Neural progenitor cell (in vitro differentiated cells): ENCODE results near the gene RAB31. TPM values are rescaled to one million over a fixed set of nuclear protein-coding genes. Genes with fewer than 3 reads are reported as not detected.

Source experiments
- DNase-seq: peaks from one replicate; pipeline ENCODE4 v3.0.0-alpha.2; 2016; ENCODE audit warnings: low spot score
- H2AFZ ChIP-seq: fragments of 200-600 bp; sonication (generic); replicated peaks from 2 replicates; pipeline ENCODE4 v1.6.1; 2016; ENCODE audit warnings: antibody characterized with exemption
- H3F3A ChIP-seq: fragments of 200-600 bp; sonication (generic); 2 replicates; pipeline ENCODE4 v1.6.1; 2016; ENCODE audit warnings: antibody characterized with exemption, low read depth
- H3K27ac ChIP-seq: fragments of 200-600 bp; sonication (generic); 2 replicates; pipeline ENCODE4 v1.5.1; 2016; ENCODE audit warnings: mild to moderate bottlenecking
- H3K27me3 ChIP-seq: fragments of 200-600 bp; sonication (generic); 2 replicates; pipeline ENCODE4 v1.6.1; 2016; ENCODE audit warnings: mild to moderate bottlenecking, moderate library complexity
- H3K36me3 ChIP-seq: fragments of 200-600 bp; sonication (generic); 2 replicates; pipeline ENCODE4 v1.5.1; 2016
- H3K4me1 ChIP-seq: fragments of 200-600 bp; sonication (generic); 2 replicates; pipeline ENCODE4 v1.6.1; 2016; ENCODE audit warnings: mixed run types
- H3K4me2 ChIP-seq: fragments of 200-600 bp; sonication (generic); 2 replicates; pipeline ENCODE4 v1.6.1; 2016
- H3K4me3 ChIP-seq: fragments of 200-600 bp; sonication (generic); 2 replicates; pipeline ENCODE4 v1.5.1; 2016
- H3K79me2 ChIP-seq: fragments of 200-600 bp; sonication (generic); 2 replicates; pipeline ENCODE4 v1.6.1; 2016; ENCODE audit warnings: low read depth
- H3K9ac ChIP-seq: fragments of 200-600 bp; sonication (generic); 2 replicates; pipeline ENCODE4 v1.6.1; 2016
- H3K9me3 ChIP-seq: fragments of 200-600 bp; sonication (generic); 2 replicates; pipeline ENCODE4 v1.5.1; 2016; ENCODE audit warnings: low read depth
- H4K20me1 ChIP-seq: fragments of 200-600 bp; sonication (generic); 2 replicates; pipeline ENCODE4 v1.6.1; 2016; ENCODE audit warnings: low read depth
- H3K27ac Mint-ChIP-seq: 3 replicates; pipeline ENCODE4 v1.8.0; 2021; ENCODE audit warnings: mixed read lengths
- H3K27me3 Mint-ChIP-seq: 2 replicates; pipeline ENCODE4 v1.8.0; 2022; ENCODE audit warnings: low read depth, mild to moderate bottlenecking, inconsistent platforms, moderate library complexity, mixed read lengths; ENCODE audit not compliant: insufficient read depth
- H3K36me3 Mint-ChIP-seq: 3 replicates; pipeline ENCODE4 v1.8.0; 2021; ENCODE audit warnings: mixed read lengths
- H3K4me1 Mint-ChIP-seq: 3 replicates; pipeline ENCODE4 v1.8.0; 2021; ENCODE audit warnings: mixed read lengths
- H3K4me3 Mint-ChIP-seq: 3 replicates; pipeline ENCODE4 v1.8.0; 2021; ENCODE audit warnings: mild to moderate bottlenecking, moderate library complexity, mixed read lengths
- H3K9me3 Mint-ChIP-seq: 3 replicates; pipeline ENCODE4 v1.8.0; 2020; ENCODE audit warnings: mixed read lengths
- EZH2 ChIP-seq: fragments of 200-600 bp; sonication (generic); IDR thresholded peaks from 2 replicates; pipeline ENCODE4 v1.6.1; 2017; ENCODE audit warnings: antibody characterized with exemption, mild to moderate bottlenecking, moderate library complexity
- EZH2phosphoT487 ChIP-seq: fragments of 200-600 bp; sonication (generic); IDR thresholded peaks from 2 replicates; pipeline ENCODE4 v1.6.1; 2017; ENCODE audit warnings: antibody characterized with exemption
- total RNA-seq: library from RNA; depleted of rRNA; stranded (reverse); fragments of >200 nt; gene quantifications from 2 replicates; pipeline ENCODE4 v1.2.3, GENCODE V29; 2015; ENCODE audit warnings: low replicate concordance
- TF ChIP-seq, protein P1 (sequence below): fragments of 200-600 bp; sonication (generic); IDR thresholded peaks from 2 replicates; pipeline ENCODE4 v1.5.1; 2017; ENCODE audit warnings: antibody characterized with exemption, mild to moderate bottlenecking

Gene RAB31
- total RNA-seq, 1 donor from 2014 or later, result 5.0 TPM

DNA sequence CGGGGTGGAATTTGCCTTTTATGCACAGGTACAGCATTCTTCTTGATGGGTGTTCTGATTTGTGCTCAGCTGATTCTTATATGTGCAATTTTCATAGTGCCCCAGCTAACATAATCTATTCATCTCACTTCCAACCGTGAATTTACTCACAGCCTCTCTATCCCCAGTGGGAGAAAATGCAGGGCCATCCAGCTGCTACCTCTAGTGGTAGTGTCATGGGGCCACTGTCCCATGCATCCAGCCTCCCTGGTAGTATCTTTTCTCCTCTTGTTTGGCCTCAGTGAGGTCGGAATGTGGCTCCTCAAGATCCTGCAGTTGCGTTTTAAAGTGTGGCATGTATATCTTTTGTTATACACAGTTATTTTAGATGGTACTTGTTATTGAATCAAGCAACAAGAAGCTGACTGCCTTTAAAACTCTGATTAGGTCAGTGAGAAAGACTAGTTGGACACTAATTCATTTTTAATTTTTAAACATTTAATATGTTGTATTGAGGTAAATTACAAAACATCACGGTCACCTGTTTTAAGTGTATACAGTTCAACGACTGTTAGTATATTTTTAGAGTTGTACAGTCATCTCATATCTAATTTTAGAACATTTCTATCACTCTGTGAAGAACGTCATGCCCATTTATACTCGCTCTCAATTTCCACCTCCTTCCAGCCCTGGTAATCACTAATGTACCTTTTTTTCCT, 109.8 kb downstream of the RAB31 start:
- Histone ChIP-seq H4K20me1 (no peaks in the 10 kb centered on the region), H3K4me2 (no peak overlapping the region), H3F3A (no peaks in the 10 kb centered on the region), H3K27me3 (no peaks in the 10 kb centered on the region), H3K79me2 (no peaks in the 10 kb centered on the region), H2AFZ (no peak overlapping the region), H3K36me3 (no peaks in the 10 kb centered on the region), H3K27ac (no peak overlapping the region), H3K4me3 (no peak overlapping the region), H3K4me1 (no peaks in the 10 kb centered on the region), H3K9ac (no peak overlapping the region), H3K9me3 (peaks cover 8% of the 10 kb centered on the region)
- TF ChIP-seq EZH2phosphoT487 (no peak), EZH2 (no peak)
- TF ChIP-seq, protein P1, sequence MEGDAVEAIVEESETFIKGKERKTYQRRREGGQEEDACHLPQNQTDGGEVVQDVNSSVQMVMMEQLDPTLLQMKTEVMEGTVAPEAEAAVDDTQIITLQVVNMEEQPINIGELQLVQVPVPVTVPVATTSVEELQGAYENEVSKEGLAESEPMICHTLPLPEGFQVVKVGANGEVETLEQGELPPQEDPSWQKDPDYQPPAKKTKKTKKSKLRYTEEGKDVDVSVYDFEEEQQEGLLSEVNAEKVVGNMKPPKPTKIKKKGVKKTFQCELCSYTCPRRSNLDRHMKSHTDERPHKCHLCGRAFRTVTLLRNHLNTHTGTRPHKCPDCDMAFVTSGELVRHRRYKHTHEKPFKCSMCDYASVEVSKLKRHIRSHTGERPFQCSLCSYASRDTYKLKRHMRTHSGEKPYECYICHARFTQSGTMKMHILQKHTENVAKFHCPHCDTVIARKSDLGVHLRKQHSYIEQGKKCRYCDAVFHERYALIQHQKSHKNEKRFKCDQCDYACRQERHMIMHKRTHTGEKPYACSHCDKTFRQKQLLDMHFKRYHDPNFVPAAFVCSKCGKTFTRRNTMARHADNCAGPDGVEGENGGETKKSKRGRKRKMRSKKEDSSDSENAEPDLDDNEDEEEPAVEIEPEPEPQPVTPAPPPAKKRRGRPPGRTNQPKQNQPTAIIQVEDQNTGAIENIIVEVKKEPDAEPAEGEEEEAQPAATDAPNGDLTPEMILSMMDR, result no peak
- DNase-seq, result no peak
- Mint-ChIP-seq H3K36me3 (peaks cover 10% of the 10 kb centered on the region), H3K27me3 (no peaks in the 10 kb centered on the region), H3K27ac (no peak overlapping the region), H3K4me1 (no peaks in the 10 kb centered on the region), H3K4me3 (no peak overlapping the region), H3K9me3 (peaks cover 12% of the 10 kb centered on the region)

DNA sequence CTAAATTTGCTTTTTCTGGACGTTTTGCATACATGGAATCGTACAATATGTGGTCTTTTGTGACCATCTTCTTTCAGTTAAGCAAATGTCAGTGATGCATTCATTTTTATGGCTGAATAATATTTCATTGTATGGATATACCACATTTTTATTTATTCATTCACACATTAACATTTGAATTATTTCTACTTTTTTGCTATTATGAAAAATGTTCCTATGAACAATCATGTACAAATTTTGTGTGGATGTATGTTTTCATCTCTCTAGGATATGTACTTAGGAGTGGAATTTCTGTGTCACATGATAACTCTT, 110.3 kb downstream of the RAB31 start:
- H3F3A ChIP-seq, result no peaks in the 10 kb centered on the region

DNA sequence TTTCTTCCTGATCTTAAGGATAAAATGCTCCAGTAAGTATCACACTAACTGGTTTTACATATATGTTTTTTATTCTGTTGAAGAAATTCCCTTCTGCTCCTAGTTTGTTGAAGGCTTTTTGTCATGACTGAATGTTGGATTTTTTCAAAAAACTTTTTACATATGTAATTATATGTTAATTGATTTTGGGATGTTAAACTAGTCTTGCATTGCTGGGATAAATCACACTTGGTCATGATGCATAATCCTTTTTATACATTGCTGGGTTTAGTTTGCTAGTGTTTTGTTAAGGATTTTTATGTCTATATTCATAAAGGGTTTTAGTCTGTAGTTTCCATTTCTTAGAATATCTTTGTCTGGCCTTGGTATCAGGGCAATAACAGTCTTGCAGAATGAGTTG, 112.0 kb downstream of the RAB31 start:
- Mint-ChIP-seq H3K9me3 (peaks cover 12% of the 10 kb centered on the region), H3K36me3 (peaks cover 10% of the 10 kb centered on the region), H3K4me1 (no peaks in the 10 kb centered on the region), H3K27me3 (no peaks in the 10 kb centered on the region), H3K4me3 (no peak overlapping the region), H3K27ac (no peak overlapping the region)
- peaks cover 8% of the 10 kb centered on the region for H3K9me3 ChIP-seq
- H3K27me3 ChIP-seq, result no peaks in the 10 kb centered on the region
- no peak overlapping the region for H3K4me2 ChIP-seq
- H2AFZ ChIP-seq, result no peak overlapping the region
- TF ChIP-seq, protein P1, result no peak
- TF ChIP-seq EZH2phosphoT487 (no peak), EZH2 (no peak)
- no peaks in the 10 kb centered on the region for H4K20me1 ChIP-seq
- no peak overlapping the region for H3K4me3 ChIP-seq
- H3F3A ChIP-seq, result no peaks in the 10 kb centered on the region
- no peak for DNase-seq
- H3K36me3 ChIP-seq, result no peaks in the 10 kb centered on the region
- H3K79me2 ChIP-seq, result no peaks in the 10 kb centered on the region
- no peaks in the 10 kb centered on the region for H3K4me1 ChIP-seq
- no peak overlapping the region for H3K27ac ChIP-seq
- H3K9ac ChIP-seq, result no peak overlapping the region

More for the DNA sequence above, 110.3 kb downstream of the RAB31 start:
- H4K20me1 ChIP-seq, result no peaks in the 10 kb centered on the region
- H3K27me3 ChIP-seq, result no peaks in the 10 kb centered on the region
- no peak overlapping the region for H2AFZ ChIP-seq
- Mint-ChIP-seq H3K27ac (no peak overlapping the region), H3K27me3 (no peaks in the 10 kb centered on the region), H3K4me3 (no peak overlapping the region), H3K36me3 (peaks cover 10% of the 10 kb centered on the region), H3K9me3 (peaks cover 12% of the 10 kb centered on the region), H3K4me1 (no peaks in the 10 kb centered on the region)
- H3K4me1 ChIP-seq, result no peaks in the 10 kb centered on the region
- no peaks in the 10 kb centered on the region for H3K79me2 ChIP-seq
- H3K4me3 ChIP-seq, result no peak overlapping the region
- H3K9me3 ChIP-seq, result peaks cover 8% of the 10 kb centered on the region
- H3K4me2 ChIP-seq, result no peak overlapping the region
- no peaks in the 10 kb centered on the region for H3K36me3 ChIP-seq
- H3K9ac ChIP-seq, result no peak overlapping the region
- TF ChIP-seq EZH2phosphoT487 (no peak), EZH2 (no peak)
- TF ChIP-seq, protein P1, result no peak
- DNase-seq, result no peak
- no peak overlapping the region for H3K27ac ChIP-seq
